Measurements from ENCODE around the gene CDK17.

GRCh38 chr12:96260644-96261043 lies 139.6 kb downstream of the CDK17 start:
- TF ChIP-seq POLR2AphosphoS5 (IDR thresholded peaks at IDR 0.05) (no peak), CTCF (IDR thresholded peaks at IDR 0.05) (no peak), POLR2A (IDR thresholded peaks at IDR 0.05) (no peak)
